H1 (cell line): ENCODE results near the gene CHST1. TPM values are rescaled to one million over a fixed set of nuclear protein-coding genes. Genes with fewer than 3 reads are reported as not detected.

Source experiments
- CTCF ChIA-PET: fragments of 300-600 bp; sonication (Branson Sonifier 250); formaldehyde crosslinking; loops from one replicate; lab custom pipeline; 2021; ENCODE audit not compliant: partially characterized antibody; lab: Charles Lee
- POLR2A ChIA-PET: fragments of 300-600 bp; sonication (Branson Sonifier 250); formaldehyde crosslinking; loops from one replicate; lab custom pipeline; 2021; ENCODE audit warnings: inconsistent platforms; ENCODE audit not compliant: partially characterized antibody; lab: Charles Lee
- DNase-seq, 2 experiments: peaks; one replicate each; pipeline versions ENCODE4 v3.0.0 to v3.0.0-alpha.2; 2010 to 2022; ENCODE audit warnings: low spot score in 2 of 2, low read depth in 1 of 2, mixed read lengths in 1 of 2
- FAIRE-seq: peaks from 2 replicates; lab custom pipeline; 2011; peaks lifted over from hg19 to GRCh38; lab: Jason Lieb, UNC
- H2AFZ ChIP-seq: 2 replicates; pipeline ENCODE4 v1.8.1; 2012; ENCODE audit warnings: low read length, inconsistent platforms
- H2AK5ac ChIP-seq: 2 replicates; pipeline ENCODE4 v1.6.1; 2013; ENCODE audit warnings: low read depth, low read length
- H2BK120ac ChIP-seq: replicated peaks from 2 replicates; pipeline ENCODE3; 2013; ENCODE audit warnings: low read depth, low read length, inconsistent platforms
- H2BK12ac ChIP-seq: 2 replicates; pipeline ENCODE4 v1.6.1; 2013; ENCODE audit warnings: low read depth, low read length
- H2BK15ac ChIP-seq: 2 replicates; pipeline ENCODE4 v1.6.1; 2013; ENCODE audit warnings: low read length
- H2BK20ac ChIP-seq: 2 replicates; pipeline ENCODE4 v1.6.1; 2013; ENCODE audit warnings: low read length
- H2BK5ac ChIP-seq: 2 replicates; pipeline ENCODE4 v1.6.1; 2013; ENCODE audit warnings: low read depth, low read length
- H3K14ac ChIP-seq: 2 replicates; pipeline ENCODE4 v1.6.1; 2013; ENCODE audit warnings: inconsistent platforms; ENCODE audit not compliant: insufficient read length
- H3K18ac ChIP-seq: 2 replicates; pipeline ENCODE4 v1.6.1; 2013; ENCODE audit warnings: low read length; ENCODE audit errors: extremely low read depth
- H3K23ac ChIP-seq: 2 replicates; pipeline ENCODE4 v1.6.1; 2013; ENCODE audit warnings: inconsistent platforms; ENCODE audit not compliant: insufficient read length
- H3K23me2 ChIP-seq: 2 replicates; pipeline ENCODE4 v1.6.1; 2013; ENCODE audit warnings: low read depth, low read length
- H3K27ac ChIP-seq: 2 replicates; pipeline ENCODE4 v1.6.1; 2011; ENCODE audit warnings: low read depth, low read length, inconsistent platforms
- H3K27me3 ChIP-seq, 4 experiments: replicated peaks in 1 of 4; 1 replicate in 1 of 4; 2 replicates in 3 of 4; pipeline versions ENCODE4 v1.6.1 to v1.8.1; 2011 to 2013; ENCODE audit warnings: low read length in 3 of 4, mild to moderate bottlenecking in 3 of 4, inconsistent platforms in 2 of 4, mixed read lengths in 2 of 4, moderate library complexity in 1 of 4; ENCODE audit not compliant: control insufficient read depth in 3 of 4, insufficient read depth in 3 of 4; ENCODE audit errors: extremely low read depth in 1 of 4
- H3K36me3 ChIP-seq, 4 experiments: 2 replicates each; pipeline versions ENCODE4 v1.6.1 to v1.8.1; 2011 to 2013; ENCODE audit warnings: mild to moderate bottlenecking in 4 of 4, low read length in 3 of 4, moderate library complexity in 2 of 4, control low read depth in 1 of 4, inconsistent platforms in 1 of 4; ENCODE audit not compliant: insufficient read depth in 4 of 4, control insufficient read depth in 2 of 4
- H3K4ac ChIP-seq: replicated peaks from 2 replicates; pipeline ENCODE3; 2013; ENCODE audit warnings: low read length, low read depth, mixed read lengths, inconsistent platforms; ENCODE audit not compliant: insufficient read length
- H3K4me1 ChIP-seq, 4 experiments: replicated peaks in 1 of 4; 1 replicate in 1 of 4; 2 replicates in 3 of 4; pipeline versions ENCODE4 v1.6.1 to v1.8.1; 2011 to 2013; ENCODE audit warnings: low read length in 3 of 4, inconsistent platforms in 2 of 4, mixed read lengths in 1 of 4; ENCODE audit not compliant: insufficient read depth in 4 of 4, control insufficient read depth in 3 of 4
- H3K4me2 ChIP-seq, 2 experiments: 2 replicates each; pipeline versions ENCODE4 v1.6.1 to v1.8.1; 2011 to 2013; ENCODE audit warnings: low read depth in 2 of 2, low read length in 2 of 2, control low read depth in 1 of 2, inconsistent platforms in 1 of 2, mild to moderate bottlenecking in 1 of 2; ENCODE audit not compliant: insufficient read depth in 1 of 2
- H3K4me3 ChIP-seq, 4 experiments: fragments of 200-600, 300-600 bp in 1 of 4; sonication (generic), shearing (Covaris generic), sonication (Bioruptor Twin) in 1 of 4; 2 replicates each; pipeline versions ENCODE4 v1.5.1 to v1.8.1; 2011 to 2016; ENCODE audit warnings: low read length in 4 of 4, low read depth in 3 of 4, control low read depth in 2 of 4, inconsistent platforms in 2 of 4, mild to moderate bottlenecking in 2 of 4, mixed read lengths in 1 of 4, moderate library complexity in 1 of 4; ENCODE audit not compliant: insufficient read depth in 2 of 4; ENCODE audit errors: extremely low read depth in 1 of 4
- H3K56ac ChIP-seq: replicated peaks from 2 replicates; pipeline ENCODE3; 2013; ENCODE audit warnings: low read depth, mild to moderate bottlenecking, mixed read lengths, low read length, inconsistent platforms; ENCODE audit not compliant: insufficient read length
- H3K79me1 ChIP-seq: 2 replicates; pipeline ENCODE4 v1.6.1; 2013; ENCODE audit warnings: low read depth, low read length, control low read depth
- H3K79me2 ChIP-seq, 2 experiments: 2 replicates each; pipeline versions ENCODE4 v1.6.1 to v1.8.1; 2012 to 2013; ENCODE audit warnings: low read length in 2 of 2, mild to moderate bottlenecking in 2 of 2, inconsistent platforms in 1 of 2; ENCODE audit not compliant: insufficient read depth in 2 of 2, control insufficient read depth in 1 of 2
- H3K9ac ChIP-seq, 4 experiments: replicated peaks in 1 of 4; 1 replicate in 1 of 4; 2 replicates in 3 of 4; pipeline versions ENCODE4 v1.6.1 to v1.8.1; 2011 to 2013; ENCODE audit warnings: low read depth in 3 of 4, low read length in 3 of 4, control low read depth in 2 of 4, mild to moderate bottlenecking in 2 of 4, moderate library complexity in 2 of 4, inconsistent platforms in 1 of 4; ENCODE audit errors: extremely low read depth in 1 of 4
- H3K9me3 ChIP-seq, 2 experiments: 2 replicates each; pipeline versions ENCODE4 v1.6.1 to v1.8.1; 2012 to 2013; ENCODE audit warnings: mild to moderate bottlenecking in 2 of 2, moderate library complexity in 2 of 2, control low read depth in 1 of 2, inconsistent platforms in 1 of 2, low read depth in 1 of 2, low read length in 1 of 2, mixed read lengths in 1 of 2; ENCODE audit not compliant: insufficient read depth in 2 of 2
- H4K20me1 ChIP-seq, 2 experiments: replicated peaks in 1 of 2; 2 replicates each; pipeline versions ENCODE3 to v1.8.1; 2011 to 2013; ENCODE audit warnings: inconsistent platforms in 2 of 2, low read length in 2 of 2, mild to moderate bottlenecking in 1 of 2; ENCODE audit not compliant: insufficient read depth in 2 of 2, control insufficient read depth in 1 of 2
- H4K5ac ChIP-seq: 2 replicates; pipeline ENCODE4 v1.6.1; 2013; ENCODE audit warnings: low read length, low read depth, mixed read lengths, inconsistent platforms; ENCODE audit not compliant: insufficient read length
- H4K8ac ChIP-seq: 2 replicates; pipeline ENCODE4 v1.8.0; 2013; ENCODE audit warnings: mild to moderate bottlenecking, moderate library complexity, low read length, inconsistent platforms; ENCODE audit not compliant: insufficient read depth; ENCODE audit errors: extremely low read depth
- H4K91ac ChIP-seq: replicated peaks from 2 replicates; pipeline ENCODE3; 2013; ENCODE audit warnings: low read length, mixed read lengths, inconsistent platforms; ENCODE audit not compliant: insufficient read length
- ATF2 ChIP-seq: IDR thresholded peaks from 2 replicates; pipeline ENCODE4 v1.6.1; 2012; ENCODE audit warnings: low read length, inconsistent platforms
- CEBPB ChIP-seq: IDR thresholded peaks from 2 replicates; pipeline ENCODE4 v1.6.1; 2012; ENCODE audit warnings: low read depth, low read length
- WGBS, 2 experiments: shearing (Covaris generic) in 1 of 2; methylation state at CpG; one replicate each; pipeline versions ENCODE4 v1.1.6 to v1.1.7; 2013 to 2015; ENCODE audit warnings: low lambda C conversion rate in 2 of 2, mixed read lengths in 2 of 2, inconsistent platforms in 1 of 2, low coverage in 1 of 2, missing lambda C conversion rate in 1 of 2; ENCODE audit not compliant: insufficient replicate concordance in 2 of 2, insufficient coverage in 1 of 2, insufficient read length in 1 of 2; ENCODE audit errors: extremely low coverage in 1 of 2, missing lambda C conversion rate in 1 of 2; 5-methylcytosine and 5-hydroxymethylcytosine counted together
- polyA plus RNA-seq, 7 experiments: library from polyadenylated mRNA; depleted of rRNA in 3 of 7; stranded (reverse) in 5 of 7; unstranded in 2 of 7; fragments of >200 nt in 5 of 7; fragments of 200-250 nt in 2 of 7; gene quantifications; 1 replicate in 5 of 7; 2 replicates in 1 of 7; 4 replicates in 1 of 7; pipeline versions ENCODE4 v1.2.1 to v1.2.3, GENCODE V29; 2011 to 2013; ENCODE audit warnings: missing spikeins in 2 of 7, mixed read lengths in 2 of 7
- total RNA-seq: library from RNA; stranded (reverse); fragmentation: NEBNext Ultra II Directional; extraction: Animal tissue kit (Norgen Biotek cat#: 25700); gene quantifications from 2 replicates; pipeline ENCODE4 v1.2.1, GENCODE V29; 2021

Gene CHST1
- total and polyA plus RNA-seq, 2 of the 8 experiments (the other 6 are each of a cell fraction or from before 2014, with no cell fraction given) = 1.6 to 3.8 TPM

GRCh38 chr11:45609902-45610301, 55.5 kb downstream of the CHST1 start:
- peaks cover 3 to 8% (median 5%) of the 10 kb centered on the region in 4 experiments for H3K4me1 ChIP-seq
- no peak overlapping the region for H3K4ac ChIP-seq
- no peak overlapping the region for H3K14ac ChIP-seq
- no peaks in the 10 kb centered on the region for H3K36me3 ChIP-seq
- no peak overlapping the region for H4K8ac ChIP-seq
- no peak overlapping the region for H2BK120ac ChIP-seq
- no peak overlapping the region for H2BK5ac ChIP-seq
- no peaks in the 10 kb centered on the region for H3K79me1 ChIP-seq
- H3K79me2 ChIP-seq = no peaks in the 10 kb centered on the region
- H3K23me2 ChIP-seq = no peaks in the 10 kb centered on the region
- no peak overlapping the region for H2BK20ac ChIP-seq
- no peak overlapping the region for H2AK5ac ChIP-seq
- H2BK15ac ChIP-seq = no peak overlapping the region
- TF ChIP-seq CEBPB (no peak), ATF2 (no peak)
- DNase-seq = no peak
- H3K27ac ChIP-seq = no peak overlapping the region
- CTCF ChIA-PET = interaction anchor here (1.0 to 1.1 kb wide), 2 partner anchors 11 to 162 kb away, joined by 3 to 4 read pairs; no protein-coding TSS in a partner anchor
- no peak overlapping the region for H3K23ac ChIP-seq
- H3K27me3 ChIP-seq = no peaks in the 10 kb centered on the region
- H3K4me2 ChIP-seq = no peak overlapping the region
- no peak overlapping the region for H2BK12ac ChIP-seq
- H4K5ac ChIP-seq = no peak overlapping the region
- POLR2A ChIA-PET = no interaction called here
- H3K9ac ChIP-seq = no peak overlapping the region
- no peak overlapping the region for H2AFZ ChIP-seq
- H3K56ac ChIP-seq = no peak overlapping the region
- WGBS, 2 experiments = 47% methylated on average over 2 of the region's 2 CpGs; no CpG with 5 or more reads in 1 of the 2 experiments
- no peaks in the 10 kb centered on the region for H4K20me1 ChIP-seq
- H3K18ac ChIP-seq = no peak overlapping the region
- H3K4me3 ChIP-seq = no peak overlapping the region
- H3K9me3 ChIP-seq = no peaks in the 10 kb centered on the region
- FAIRE-seq = no peak
- no peak overlapping the region for H4K91ac ChIP-seq
